GM10847 (cell line): ENCODE results near the gene SLC8A1.

ENCODE experiments used
- POLR2A ChIP-seq: IDR thresholded peaks from 2 replicates; pipeline ENCODE4 v1.6.1; 2011; ENCODE audit not compliant: insufficient read length; ENCODE audit errors: extremely low read depth

SLC8A1 gene

GRCh38 chr2:40213619-40214018, 238.3 kb downstream of the SLC8A1 start:
- TF ChIP-seq POLR2A = no peak

- TF ChIP-seq POLR2A = no peak
Measured at GRCh38 chr2:40213071-40213470, 238.8 kb downstream of the SLC8A1 start.

- TF ChIP-seq POLR2A = no peak
Measured at GRCh38 chr2:40210968-40211353, 240.9 kb downstream of the SLC8A1 start.

- TF ChIP-seq POLR2A = no peak
Measured at GRCh38 chr2:40210344-40210967, 241.4 kb downstream of the SLC8A1 start.

GRCh38 chr2:40209761-40210160, 242.1 kb downstream of the SLC8A1 start:
- TF ChIP-seq POLR2A = no peak

- TF ChIP-seq POLR2A = no peak
Measured at GRCh38 chr2:40208463-40208862, 243.4 kb downstream of the SLC8A1 start.

GRCh38 chr2:40204268-40204667, 247.6 kb downstream of the SLC8A1 start:
- TF ChIP-seq POLR2A = no peak

- TF ChIP-seq POLR2A = no peak
Measured at GRCh38 chr2:40202798-40203400, 249.0 kb downstream of the SLC8A1 start.

- no peak for TF ChIP-seq POLR2A
Measured at GRCh38 chr2:40201425-40201824, 250.5 kb downstream of the SLC8A1 start.

- TF ChIP-seq POLR2A = no peak
Measured at GRCh38 chr2:40200366-40200915, 251.4 kb downstream of the SLC8A1 start.

- TF ChIP-seq POLR2A = no peak
Measured at GRCh38 chr2:40199771-40200170, 252.1 kb downstream of the SLC8A1 start.

GRCh38 chr2:40197121-40197520, 254.8 kb downstream of the SLC8A1 start:
- TF ChIP-seq POLR2A = no peak

- no peak for TF ChIP-seq POLR2A
Measured at GRCh38 chr2:40193670-40194026, 258.2 kb downstream of the SLC8A1 start.

- no peak for TF ChIP-seq POLR2A
Measured at GRCh38 chr2:40192864-40193669, 258.8 kb downstream of the SLC8A1 start.

- TF ChIP-seq POLR2A = no peak
Measured at GRCh38 chr2:40190457-40190856, 261.4 kb downstream of the SLC8A1 start.

GRCh38 chr2:40189881-40190280, 262.0 kb downstream of the SLC8A1 start:
- TF ChIP-seq POLR2A = no peak
